Neural cell (in vitro differentiated cells): ENCODE measurements around the gene BCL2. TPM values are rescaled to one million over a fixed set of nuclear protein-coding genes. Genes with fewer than 3 reads are reported as not detected.

Source experiments
- H2AFZ ChIP-seq: fragments of 200-600, 300-800 bp; sonication (generic), shearing (Covaris generic); 2 replicates; pipeline ENCODE4 v1.6.0; 2014; ENCODE audit warnings: low read depth, mild to moderate bottlenecking, antibody characterized with exemption, low read length, moderate library complexity
- H3F3A ChIP-seq: fragments of 200-600 bp; shearing (Covaris generic); 2 replicates; pipeline ENCODE4 v1.6.1; 2016; ENCODE audit warnings: mild to moderate bottlenecking, moderate library complexity, mixed read lengths, antibody characterized with exemption, low read length; ENCODE audit not compliant: insufficient read depth, poor library complexity, severe bottlenecking
- H3K27ac ChIP-seq: fragments of 200-600, 300-800 bp; sonication (generic), shearing (Covaris generic); 2 replicates; pipeline ENCODE4 v1.5.1; 2014; ENCODE audit warnings: mild to moderate bottlenecking, low read length, moderate library complexity
- H3K27me3 ChIP-seq: fragments of 300-800, 200-600 bp; sonication (generic), shearing (Covaris generic); 2 replicates; pipeline ENCODE4 v1.6.0; 2014; ENCODE audit warnings: mild to moderate bottlenecking, low read depth, low read length, moderate library complexity; ENCODE audit not compliant: insufficient read depth
- H3K36me3 ChIP-seq: fragments of 300-800, 200-600 bp; sonication (generic), shearing (Covaris generic); 2 replicates; pipeline ENCODE4 v1.5.1; 2014; ENCODE audit warnings: mild to moderate bottlenecking, antibody characterized with exemption, low read length, moderate library complexity; ENCODE audit not compliant: insufficient read depth
- H3K4me2 ChIP-seq: fragments of 300-800, 200-600 bp; sonication (generic), shearing (Covaris generic); 2 replicates; pipeline ENCODE4 v1.6.0; 2014; ENCODE audit warnings: mild to moderate bottlenecking, low read length
- H3K4me3 ChIP-seq: fragments of 300-800, 200-600 bp; sonication (generic), shearing (Covaris generic); 2 replicates; pipeline ENCODE4 v1.5.1; 2014; ENCODE audit warnings: mild to moderate bottlenecking, low read length, moderate library complexity
- H3K79me2 ChIP-seq: fragments of 200-600 bp; shearing (Covaris generic); replicated peaks from 2 replicates; pipeline ENCODE4 v1.6.0; 2014; ENCODE audit warnings: mild to moderate bottlenecking, low read length, moderate library complexity; ENCODE audit not compliant: insufficient read depth
- H3K9ac ChIP-seq: fragments of 300-800, 200-600 bp; sonication (generic), shearing (Covaris generic); 2 replicates; pipeline ENCODE4 v1.6.1; 2016; ENCODE audit warnings: mild to moderate bottlenecking, low read length, mixed read lengths
- H3K9me2 ChIP-seq: fragments of 200-600 bp; shearing (Covaris generic); 2 replicates; pipeline ENCODE4 v1.6.1; 2016; ENCODE audit warnings: mild to moderate bottlenecking, low read length, mixed read lengths; ENCODE audit not compliant: insufficient read depth
- H3K9me3 ChIP-seq: fragments of 200-600, 300-800 bp; sonication (generic), shearing (Covaris generic); 2 replicates; pipeline ENCODE4 v1.6.1; 2016; ENCODE audit warnings: mild to moderate bottlenecking, mixed run types, low read length, moderate library complexity, mixed read lengths
- H4K20me1 ChIP-seq: fragments of 200-600 bp; shearing (Covaris generic); 2 replicates; pipeline ENCODE4 v1.6.1; 2016; ENCODE audit warnings: mild to moderate bottlenecking, mixed run types; ENCODE audit not compliant: insufficient read depth
- EP300 ChIP-seq: fragments of 450-650 bp; conservative IDR thresholded peaks from 2 replicates; pipeline ENCODE4 v1.6.1; 2014; ENCODE audit warnings: antibody characterized with exemption, mild to moderate bottlenecking, moderate library complexity; ENCODE audit not compliant: poor library complexity, severe bottlenecking
- EZH2 ChIP-seq: fragments of 200-600, 300-800 bp; shearing (Covaris generic), sonication (generic); IDR thresholded peaks from 2 replicates; pipeline ENCODE4 v1.6.1; 2014; ENCODE audit warnings: antibody characterized with exemption, low read length, borderline replicate concordance, mild to moderate bottlenecking; ENCODE audit not compliant: insufficient read depth, poor library complexity, severe bottlenecking
- MXI1 ChIP-seq: fragments of 450-650 bp; conservative IDR thresholded peaks from 2 replicates; pipeline ENCODE4 v1.6.1; 2014; ENCODE audit warnings: antibody characterized with exemption, mild to moderate bottlenecking; ENCODE audit not compliant: poor library complexity, severe bottlenecking
- POLR2AphosphoS5 ChIP-seq: IDR thresholded peaks from 2 replicates; pipeline ENCODE4 v1.6.1; 2012
- RAD21 ChIP-seq: fragments of 450-650 bp; conservative IDR thresholded peaks from 2 replicates; pipeline ENCODE4 v1.6.1; 2014; ENCODE audit warnings: antibody characterized with exemption, mild to moderate bottlenecking, moderate library complexity
- SMC3 ChIP-seq: fragments of 450-650 bp; conservative IDR thresholded peaks from 2 replicates; pipeline ENCODE4 v1.6.1; 2014; ENCODE audit warnings: antibody characterized with exemption, mild to moderate bottlenecking, moderate library complexity; ENCODE audit not compliant: poor library complexity
- TAF1 ChIP-seq: IDR thresholded peaks from 2 replicates; pipeline ENCODE4 v1.6.1; 2012; ENCODE audit warnings: low read depth
- polyA plus RNA-seq: library from polyadenylated mRNA; depleted of rRNA; stranded (reverse); fragments of >200 nt; gene quantifications from 2 replicates; pipeline ENCODE4 v1.2.3, GENCODE V29; 2014
- TF ChIP-seq, protein P1 (sequence below): fragments of 450-650 bp; IDR thresholded peaks from 2 replicates; pipeline ENCODE4 v1.5.1; 2014; ENCODE audit warnings: antibody characterized with exemption, mild to moderate bottlenecking, moderate library complexity; ENCODE audit not compliant: poor library complexity, severe bottlenecking
- TF ChIP-seq, protein P2 (sequence below): IDR thresholded peaks from 2 replicates; pipeline ENCODE4 v1.6.1; 2012; ENCODE audit warnings: borderline replicate concordance

The BCL2 gene
- polyA plus RNA-seq, 1 donor from 2014 or later: 3.4 TPM

DNA sequence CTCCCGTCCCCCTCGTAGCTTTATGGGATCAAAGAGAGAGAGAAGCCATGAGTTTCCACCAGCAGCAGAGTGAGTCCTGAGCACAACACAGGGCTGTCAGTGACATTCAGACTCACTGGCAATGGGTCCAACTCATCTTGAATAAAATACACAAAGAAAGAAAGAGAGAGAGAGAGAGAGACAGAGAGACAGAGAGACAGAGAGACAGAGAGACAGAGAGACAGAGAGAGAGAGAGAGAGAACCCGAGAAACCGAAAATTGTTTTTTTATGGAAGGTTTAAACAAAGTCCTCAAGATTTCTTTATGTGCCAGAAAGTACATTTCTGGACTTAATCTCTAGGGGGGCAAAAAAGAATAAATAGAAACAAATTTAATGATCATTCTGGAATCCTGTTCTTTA lies 11.5 kb upstream of the BCL2 start:
- H3K9me2 ChIP-seq: no peaks in the 10 kb centered on the region
- H3K27ac ChIP-seq: no peak overlapping the region
- TF ChIP-seq EZH2: no peak
- TF ChIP-seq TAF1: no peak
- TF ChIP-seq, protein P1, sequence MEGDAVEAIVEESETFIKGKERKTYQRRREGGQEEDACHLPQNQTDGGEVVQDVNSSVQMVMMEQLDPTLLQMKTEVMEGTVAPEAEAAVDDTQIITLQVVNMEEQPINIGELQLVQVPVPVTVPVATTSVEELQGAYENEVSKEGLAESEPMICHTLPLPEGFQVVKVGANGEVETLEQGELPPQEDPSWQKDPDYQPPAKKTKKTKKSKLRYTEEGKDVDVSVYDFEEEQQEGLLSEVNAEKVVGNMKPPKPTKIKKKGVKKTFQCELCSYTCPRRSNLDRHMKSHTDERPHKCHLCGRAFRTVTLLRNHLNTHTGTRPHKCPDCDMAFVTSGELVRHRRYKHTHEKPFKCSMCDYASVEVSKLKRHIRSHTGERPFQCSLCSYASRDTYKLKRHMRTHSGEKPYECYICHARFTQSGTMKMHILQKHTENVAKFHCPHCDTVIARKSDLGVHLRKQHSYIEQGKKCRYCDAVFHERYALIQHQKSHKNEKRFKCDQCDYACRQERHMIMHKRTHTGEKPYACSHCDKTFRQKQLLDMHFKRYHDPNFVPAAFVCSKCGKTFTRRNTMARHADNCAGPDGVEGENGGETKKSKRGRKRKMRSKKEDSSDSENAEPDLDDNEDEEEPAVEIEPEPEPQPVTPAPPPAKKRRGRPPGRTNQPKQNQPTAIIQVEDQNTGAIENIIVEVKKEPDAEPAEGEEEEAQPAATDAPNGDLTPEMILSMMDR: no peak
- no peak for TF ChIP-seq RAD21
- TF ChIP-seq POLR2AphosphoS5: no peak
- no peak for TF ChIP-seq MXI1
- H3K36me3 ChIP-seq: no peaks in the 10 kb centered on the region
- H3K4me2 ChIP-seq: no peak overlapping the region
- H3K9me3 ChIP-seq: no peaks in the 10 kb centered on the region
- H3K27me3 ChIP-seq: no peaks in the 10 kb centered on the region
- H3F3A ChIP-seq: no peaks in the 10 kb centered on the region
- no peak overlapping the region for H2AFZ ChIP-seq
- no peak overlapping the region for H3K4me3 ChIP-seq
- no peaks in the 10 kb centered on the region for H4K20me1 ChIP-seq
- H3K79me2 ChIP-seq: no peaks in the 10 kb centered on the region
- H3K9ac ChIP-seq: no peak overlapping the region

DNA sequence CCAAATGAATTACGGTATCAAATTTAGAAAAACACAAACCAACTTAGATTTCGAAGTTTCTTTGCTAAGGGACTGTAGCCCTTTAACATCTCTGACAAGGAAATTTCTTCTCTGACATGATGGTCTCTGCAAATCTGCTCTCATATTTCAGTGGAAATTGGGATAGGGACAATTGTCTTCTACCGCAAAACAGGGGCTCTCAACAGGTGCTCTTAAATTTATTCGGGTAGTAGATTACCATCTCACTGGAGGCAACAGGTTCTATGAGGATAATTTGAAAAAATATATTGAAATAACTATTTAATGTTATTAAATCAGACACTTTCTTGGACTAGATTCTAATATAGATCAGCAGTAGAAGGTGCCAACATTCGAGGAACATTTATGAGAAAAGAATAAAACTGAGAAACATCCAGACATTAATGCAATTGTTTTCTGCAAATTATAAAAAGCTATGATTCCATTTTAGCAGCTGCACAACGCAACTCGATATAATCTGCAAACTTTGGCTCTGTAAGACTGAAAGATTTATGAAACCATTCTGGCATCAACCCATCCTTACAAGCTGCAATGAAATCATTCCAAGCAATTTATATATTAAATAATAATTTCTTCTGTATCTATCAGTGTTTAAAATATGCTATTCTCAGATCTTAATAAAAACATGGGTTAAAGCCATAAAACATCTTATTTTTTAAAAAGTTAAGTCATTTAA lies 10.0 kb upstream of the BCL2 start:
- Histone ChIP-seq H4K20me1 (no peaks in the 10 kb centered on the region), H3K9me3 (no peaks in the 10 kb centered on the region), H3K9ac (no peak overlapping the region), H3K79me2 (no peaks in the 10 kb centered on the region), H3K27me3 (no peaks in the 10 kb centered on the region), H3F3A (no peaks in the 10 kb centered on the region), H3K36me3 (no peaks in the 10 kb centered on the region), H3K27ac (no peak overlapping the region), H3K4me2 (no peak overlapping the region), H2AFZ (no peak overlapping the region), H3K9me2 (no peaks in the 10 kb centered on the region), H3K4me3 (no peak overlapping the region)
- TF ChIP-seq MXI1: no peak
- TF ChIP-seq, protein P2, sequence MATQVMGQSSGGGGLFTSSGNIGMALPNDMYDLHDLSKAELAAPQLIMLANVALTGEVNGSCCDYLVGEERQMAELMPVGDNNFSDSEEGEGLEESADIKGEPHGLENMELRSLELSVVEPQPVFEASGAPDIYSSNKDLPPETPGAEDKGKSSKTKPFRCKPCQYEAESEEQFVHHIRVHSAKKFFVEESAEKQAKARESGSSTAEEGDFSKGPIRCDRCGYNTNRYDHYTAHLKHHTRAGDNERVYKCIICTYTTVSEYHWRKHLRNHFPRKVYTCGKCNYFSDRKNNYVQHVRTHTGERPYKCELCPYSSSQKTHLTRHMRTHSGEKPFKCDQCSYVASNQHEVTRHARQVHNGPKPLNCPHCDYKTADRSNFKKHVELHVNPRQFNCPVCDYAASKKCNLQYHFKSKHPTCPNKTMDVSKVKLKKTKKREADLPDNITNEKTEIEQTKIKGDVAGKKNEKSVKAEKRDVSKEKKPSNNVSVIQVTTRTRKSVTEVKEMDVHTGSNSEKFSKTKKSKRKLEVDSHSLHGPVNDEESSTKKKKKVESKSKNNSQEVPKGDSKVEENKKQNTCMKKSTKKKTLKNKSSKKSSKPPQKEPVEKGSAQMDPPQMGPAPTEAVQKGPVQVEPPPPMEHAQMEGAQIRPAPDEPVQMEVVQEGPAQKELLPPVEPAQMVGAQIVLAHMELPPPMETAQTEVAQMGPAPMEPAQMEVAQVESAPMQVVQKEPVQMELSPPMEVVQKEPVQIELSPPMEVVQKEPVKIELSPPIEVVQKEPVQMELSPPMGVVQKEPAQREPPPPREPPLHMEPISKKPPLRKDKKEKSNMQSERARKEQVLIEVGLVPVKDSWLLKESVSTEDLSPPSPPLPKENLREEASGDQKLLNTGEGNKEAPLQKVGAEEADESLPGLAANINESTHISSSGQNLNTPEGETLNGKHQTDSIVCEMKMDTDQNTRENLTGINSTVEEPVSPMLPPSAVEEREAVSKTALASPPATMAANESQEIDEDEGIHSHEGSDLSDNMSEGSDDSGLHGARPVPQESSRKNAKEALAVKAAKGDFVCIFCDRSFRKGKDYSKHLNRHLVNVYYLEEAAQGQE: no peak
- TF ChIP-seq SMC3: no peak
- TF ChIP-seq POLR2AphosphoS5: no peak
- no peak for TF ChIP-seq TAF1
- TF ChIP-seq, protein P1: no peak
- no peak for TF ChIP-seq EP300
- TF ChIP-seq EZH2: no peak
- TF ChIP-seq RAD21: no peak
